Measurements from ENCODE around the gene HLTF. TPM values are rescaled to one million over a fixed set of nuclear protein-coding genes. Genes with fewer than 3 reads are reported as not detected.

HLTF gene
- total and polyA plus RNA-seq, 2 of the 13 experiments (the other 11 are each of a cell fraction or from before 2014, with no cell fraction given): 12.0 to 22.9 TPM

DNA sequence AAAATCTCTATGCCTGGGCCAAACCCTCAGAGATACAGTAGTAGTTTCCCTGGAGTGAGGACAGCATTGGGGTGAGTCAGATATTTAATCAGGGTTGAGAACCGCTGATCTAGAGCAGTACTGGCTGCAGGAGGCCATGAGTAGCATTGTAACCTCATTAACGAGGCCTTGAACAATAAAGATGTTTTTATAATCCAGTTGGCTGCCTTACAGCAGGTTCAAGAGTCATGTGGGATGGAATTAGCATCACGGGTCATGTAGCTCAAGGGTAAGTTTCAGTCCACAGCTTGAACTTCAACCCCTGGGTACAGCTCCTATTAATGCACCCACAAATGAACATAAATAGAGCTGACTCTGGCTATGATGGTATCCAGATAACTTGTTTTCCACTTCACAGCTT, 48.2 kb upstream of the HLTF start:
- no peak for FAIRE-seq
- ChIA-PET CTCF (ENCODE audit: low intra/inter-chr PET ratio, low total read pairs) (no interaction called here), POLR2A (no interaction called here)
- no peak overlapping the region for H3K9ac ChIP-seq (ENCODE audit: insufficient read depth, low read depth, low read length)
- BruUV-seq (replicated peaks): no TSS peak
- 0 out of 2 replicates have a peak, but pooled peaks have one; percentile 7 for TF ChIP-seq HNF4A (CRISPR knock-in tag; IDR thresholded peaks at IDR 0.05)
- TF ChIP-seq ZMYM4 (CRISPR knock-in tag; IDR thresholded peaks at IDR 0.05): 0 out of 2 replicates have a peak, but pooled peaks have one; percentile 12
- no peak for TF ChIP-seq CCDC6 (CRISPR knock-in tag; IDR thresholded peaks at IDR 0.05)
- TF ChIP-seq, protein P1, sequence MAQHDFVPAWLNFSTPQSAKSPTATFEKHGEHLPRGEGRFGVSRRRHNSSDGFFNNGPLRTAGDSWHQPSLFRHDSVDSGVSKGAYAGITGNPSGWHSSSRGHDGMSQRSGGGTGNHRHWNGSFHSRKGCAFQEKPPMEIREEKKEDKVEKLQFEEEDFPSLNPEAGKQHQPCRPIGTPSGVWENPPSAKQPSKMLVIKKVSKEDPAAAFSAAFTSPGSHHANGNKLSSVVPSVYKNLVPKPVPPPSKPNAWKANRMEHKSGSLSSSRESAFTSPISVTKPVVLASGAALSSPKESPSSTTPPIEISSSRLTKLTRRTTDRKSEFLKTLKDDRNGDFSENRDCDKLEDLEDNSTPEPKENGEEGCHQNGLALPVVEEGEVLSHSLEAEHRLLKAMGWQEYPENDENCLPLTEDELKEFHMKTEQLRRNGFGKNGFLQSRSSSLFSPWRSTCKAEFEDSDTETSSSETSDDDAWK (CRISPR knock-in tag; IDR thresholded peaks at IDR 0.05): no peak
- no peak overlapping the region for H2AFZ ChIP-seq (ENCODE audit: low read length)
- no peaks in the 10 kb centered on the region for H3K36me3 ChIP-seq (replicated peaks in 1 of 2; ENCODE audit: control insufficient read depth in 1 of 2, insufficient read depth in 2 of 2, low read length in 2 of 2)
- no peak overlapping the region for H3K27ac ChIP-seq (ENCODE audit: extremely low read length, insufficient read depth, low read length)
- in situ Hi-C loops (cut with HindIII; ENCODE audit: extremely low pct_ligation_motif_present, low pct_unique_long_range_greater_than_20kb): no loop called here
- H3K4me3 ChIP-seq (replicated peaks in 1 of 3; ENCODE audit: insufficient read depth in 1 of 3, low read depth in 2 of 3, low read length in 3 of 3): no peak overlapping the region
- no peaks in the 10 kb centered on the region for H3K9me3 ChIP-seq (ENCODE audit: low read length)
- ATAC-seq: no peak
- DNase-seq (ENCODE audit: low spot score): no peak
- no peak overlapping the region for H3K4me2 ChIP-seq (ENCODE audit: low read depth, low read length)
- intact Hi-C loops (cut with micrococcal nuclease; ENCODE audit: unreplicated experiment): loop anchor here (5.0 kb wide), 1 partner anchor 73 kb away; no protein-coding TSS in a partner anchor
- H3K27me3 ChIP-seq (ENCODE audit: control insufficient read depth in 1 of 2, insufficient read depth in 2 of 2, low read length in 2 of 2): no peaks in the 10 kb centered on the region; a peak in 1 of 5 replicates
- H3K79me2 ChIP-seq (ENCODE audit: insufficient read depth, low read length): peaks cover 14% of the 10 kb centered on the region
- no peaks in the 10 kb centered on the region; the same call in 1 of the 2 replicates for H4K20me1 ChIP-seq (ENCODE audit: insufficient read depth, low read length)
- WGBS (ENCODE audit: low lambda C conversion rate): 71% methylated on average over 1 of the region's 3 CpGs
- peaks cover 40% of the 10 kb centered on the region for H3K4me1 ChIP-seq (ENCODE audit: insufficient read depth, low read length)

DNA sequence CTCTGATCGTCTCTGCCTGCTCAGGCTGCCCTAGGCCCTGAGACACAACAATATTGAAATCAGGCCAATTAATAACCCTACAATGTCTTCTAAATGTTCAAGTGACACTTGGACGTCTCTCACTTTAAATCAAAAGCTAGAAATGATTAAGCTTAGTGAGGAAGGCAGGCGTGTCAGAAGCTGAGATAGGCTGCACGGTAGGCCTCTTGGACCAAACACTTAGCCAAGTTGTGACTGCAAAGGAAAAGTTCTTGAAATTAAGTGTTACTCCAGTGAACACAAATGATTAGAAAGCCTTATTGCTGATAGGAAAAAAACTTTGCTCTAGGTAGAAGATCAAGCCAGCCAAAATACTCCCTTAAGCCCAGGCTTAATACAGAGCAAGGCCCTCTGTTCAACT, 45.3 kb upstream of the HLTF start:
- 85% methylated on average over 4 of the region's 4 CpGs for WGBS (ENCODE audit: low lambda C conversion rate)
- no peak for FAIRE-seq
- peak overlapping the region; percentile 86 for H3K4me2 ChIP-seq (ENCODE audit: low read depth, low read length)
- TF ChIP-seq ZNF589 (CRISPR knock-in tag; conservative IDR thresholded peaks at IDR 0.05) (no peak), SRSF4 (IDR thresholded peaks at IDR 0.05; ENCODE audit: low read depth, low read length, poor library complexity, severe bottlenecking) (no peak), POLR2A (IDR thresholded peaks at IDR 0.05; ENCODE audit: insufficient read depth in 1 of 2, low read depth in 2 of 2, low read length in 2 of 2) (no peak), ZNF546 (CRISPR knock-in tag; conservative IDR thresholded peaks at IDR 0.05) (no peak), ZNF264 (CRISPR knock-in tag; IDR thresholded peaks at IDR 0.05) (no peak), SSRP1 (CRISPR knock-in tag; IDR thresholded peaks at IDR 0.05) (no peak), ZNF629 (CRISPR knock-in tag; conservative IDR thresholded peaks at IDR 0.05) (no peak), PAWR (CRISPR knock-in tag; IDR thresholded peaks at IDR 0.05; ENCODE audit: borderline replicate concordance) (no peak), GATAD1 (CRISPR knock-in tag; IDR thresholded peaks at IDR 0.05) (no peak), ZNF367 (CRISPR knock-in tag; IDR thresholded peaks at IDR 0.05; ENCODE audit: borderline replicate concordance) (no peak)
- TF ChIP-seq, protein P2, sequence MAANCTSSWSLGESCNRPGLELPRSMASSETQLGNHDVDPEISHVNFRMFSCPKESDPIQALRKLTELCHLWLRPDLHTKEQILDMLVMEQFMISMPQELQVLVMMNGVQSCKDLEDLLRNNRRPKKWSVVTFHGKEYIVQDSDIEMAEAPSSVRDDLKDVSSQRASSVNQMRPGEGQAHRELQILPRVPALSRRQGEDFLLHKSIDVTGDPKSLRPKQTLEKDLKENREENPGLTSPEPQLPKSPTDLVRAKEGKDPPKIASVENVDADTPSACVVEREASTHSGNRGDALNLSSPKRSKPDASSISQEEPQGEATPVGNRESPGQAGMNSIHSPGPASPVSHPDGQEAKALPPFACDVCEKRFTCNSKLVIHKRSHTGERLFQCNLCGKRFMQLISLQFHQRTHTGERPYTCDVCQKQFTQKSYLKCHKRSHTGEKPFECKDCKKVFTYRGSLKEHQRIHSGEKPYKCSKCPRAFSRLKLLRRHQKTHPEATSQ (CRISPR knock-in tag; IDR thresholded peaks at IDR 0.05; ENCODE audit: borderline replicate concordance): no peak
- TF ChIP-seq, protein P3, sequence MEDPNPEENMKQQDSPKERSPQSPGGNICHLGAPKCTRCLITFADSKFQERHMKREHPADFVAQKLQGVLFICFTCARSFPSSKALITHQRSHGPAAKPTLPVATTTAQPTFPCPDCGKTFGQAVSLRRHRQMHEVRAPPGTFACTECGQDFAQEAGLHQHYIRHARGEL (CRISPR knock-in tag; IDR thresholded peaks at IDR 0.05): no peak

More for the DNA sequence above, 45.3 kb upstream of the HLTF start:
- no peaks in the 10 kb centered on the region for H3K36me3 ChIP-seq (replicated peaks in 1 of 2; ENCODE audit: control insufficient read depth in 1 of 2, insufficient read depth in 2 of 2, low read length in 2 of 2)
- ATAC-seq (no peak), DNase-seq (ENCODE audit: low spot score) (no peak)
- no peak overlapping the region for H3K9ac ChIP-seq (ENCODE audit: insufficient read depth, low read depth, low read length)
- no peaks in the 10 kb centered on the region; a peak in 1 of 5 replicates for H3K27me3 ChIP-seq (ENCODE audit: control insufficient read depth in 1 of 2, insufficient read depth in 2 of 2, low read length in 2 of 2)
- H4K20me1 ChIP-seq (ENCODE audit: insufficient read depth, low read length): no peaks in the 10 kb centered on the region; the same call in 1 of the 2 replicates
- H2AFZ ChIP-seq (ENCODE audit: low read length): no peak overlapping the region
- ChIA-PET CTCF (ENCODE audit: low intra/inter-chr PET ratio, low total read pairs) (no interaction called here), POLR2A (interaction anchor here (1.2 kb wide), 1 partner anchor 139 kb away, joined by 3 read pairs; no protein-coding TSS in a partner anchor)
- no peaks in the 10 kb centered on the region for H3K9me3 ChIP-seq (ENCODE audit: low read length)
- H3K4me3 ChIP-seq (replicated peaks in 1 of 3; ENCODE audit: insufficient read depth in 1 of 3, low read depth in 2 of 3, low read length in 3 of 3): no peak overlapping the region
- intact Hi-C loops (cut with micrococcal nuclease; ENCODE audit: unreplicated experiment) (loop anchor here (5.0 kb wide), 1 partner anchor 76 kb away; no protein-coding TSS in a partner anchor), in situ Hi-C loops (cut with HindIII; ENCODE audit: extremely low pct_ligation_motif_present, low pct_unique_long_range_greater_than_20kb) (no loop called here)
- no TSS peak for BruUV-seq (replicated peaks)
- H3K79me2 ChIP-seq (ENCODE audit: insufficient read depth, low read length): peaks cover 14% of the 10 kb centered on the region
- H3K27ac ChIP-seq (ENCODE audit: extremely low read length, insufficient read depth, low read length): no peak overlapping the region
- H3K4me1 ChIP-seq (ENCODE audit: insufficient read depth, low read length): peaks cover 53% of the 10 kb centered on the region
